ENCODE results near the gene COBL.

Gene COBL

GRCh38 chr7:51118628-51119027 lies 198.0 kb downstream of the COBL start:
- DNase-seq (ENCODE audit: low read depth in 2 of 2), result no peak

GRCh38 chr7:51114501-51114900 lies 202.1 kb downstream of the COBL start:
- no peak for DNase-seq (ENCODE audit: low read depth in 2 of 2)

- DNase-seq (ENCODE audit: low read depth in 2 of 2), result no peak
Observed at GRCh38 chr7:51113962-51114361, 202.6 kb downstream of the COBL start.

- DNase-seq (ENCODE audit: low read depth in 2 of 2), result no peak
Observed at GRCh38 chr7:51113560-51113959, 203.0 kb downstream of the COBL start.

GRCh38 chr7:51111241-51111940 lies 205.2 kb downstream of the COBL start:
- no peak for DNase-seq (ENCODE audit: low read depth in 2 of 2)

GRCh38 chr7:51108134-51108533 lies 208.5 kb downstream of the COBL start:
- no peak for DNase-seq (ENCODE audit: low read depth in 2 of 2)

- DNase-seq (ENCODE audit: low read depth in 2 of 2), result no peak
Observed at GRCh38 chr7:51104278-51104677, 212.3 kb downstream of the COBL start.

- DNase-seq (ENCODE audit: low read depth in 2 of 2), result no peak
Observed at GRCh38 chr7:51103718-51104117, 212.9 kb downstream of the COBL start.

GRCh38 chr7:51102828-51103227 lies 213.8 kb downstream of the COBL start:
- DNase-seq (ENCODE audit: low read depth in 2 of 2), result no peak

GRCh38 chr7:51101111-51101757 lies 215.4 kb downstream of the COBL start:
- no peak for DNase-seq (ENCODE audit: low read depth in 2 of 2)

- DNase-seq (ENCODE audit: low read depth in 2 of 2), result no peak
Observed at GRCh38 chr7:51090411-51090810, 226.2 kb downstream of the COBL start.

- no peak for DNase-seq (ENCODE audit: low read depth in 2 of 2)
Observed at GRCh38 chr7:51085034-51085692, 231.4 kb downstream of the COBL start.

GRCh38 chr7:51084121-51084520 lies 232.5 kb downstream of the COBL start:
- no peak for DNase-seq (ENCODE audit: low read depth in 2 of 2)

- DNase-seq (ENCODE audit: low read depth in 2 of 2), result no peak
Observed at GRCh38 chr7:51082940-51083533, 233.6 kb downstream of the COBL start.

GRCh38 chr7:51082096-51082840 lies 234.3 kb downstream of the COBL start:
- no peak for DNase-seq (ENCODE audit: low read depth in 2 of 2)

- DNase-seq (ENCODE audit: low read depth in 2 of 2), result no peak
Observed at GRCh38 chr7:51081270-51081890, 235.2 kb downstream of the COBL start.

GRCh38 chr7:51080622-51081269 lies 235.9 kb downstream of the COBL start:
- DNase-seq (ENCODE audit: low read depth in 2 of 2), result no peak

GRCh38 chr7:51080216-51080615 lies 236.4 kb downstream of the COBL start:
- DNase-seq (ENCODE audit: low read depth in 2 of 2), result no peak

- no peak for DNase-seq (ENCODE audit: low read depth in 2 of 2)
Observed at GRCh38 chr7:51079494-51079893, 237.1 kb downstream of the COBL start.

GRCh38 chr7:51078653-51079052 lies 238.0 kb downstream of the COBL start:
- DNase-seq (ENCODE audit: low read depth in 2 of 2), result no peak

- no peak for DNase-seq (ENCODE audit: low read depth in 2 of 2)
Observed at GRCh38 chr7:51077987-51078370, 238.6 kb downstream of the COBL start.
